MM.1S (cell line): Measurements from ENCODE around the gene WDR91.
A peak's percentile ranks its signal among the peaks of the same experiment; 100 is the strongest.

ENCODE experiments used
- DNase-seq: peaks from one replicate; pipeline ENCODE4 v3.0.0-alpha.2; 2015
- H2AFZ ChIP-seq: fragments of 300-600 bp; sonication (generic); 2 replicates; pipeline ENCODE4 v1.6.0; 2016; ENCODE audit warnings: antibody characterized with exemption, low read length
- H3F3A ChIP-seq: fragments of 300-600 bp; sonication (generic); 2 replicates; pipeline ENCODE4 v1.6.1; 2016; ENCODE audit warnings: mild to moderate bottlenecking, antibody characterized with exemption, low read length, moderate library complexity, mixed read lengths; ENCODE audit not compliant: insufficient read depth
- H3K27ac ChIP-seq: fragments of 300-600 bp; sonication (generic); 2 replicates; pipeline ENCODE4 v1.5.1; 2016; ENCODE audit warnings: mild to moderate bottlenecking, low read length
- H3K27me3 ChIP-seq: fragments of 300-600 bp; sonication (generic); replicated peaks from 2 replicates; pipeline ENCODE4 v1.6.0; 2016; ENCODE audit warnings: low read length; ENCODE audit not compliant: insufficient read depth
- H3K36me3 ChIP-seq: fragments of 300-600 bp; sonication (generic); replicated peaks from 2 replicates; pipeline ENCODE4 v1.6.1; 2016; ENCODE audit warnings: mild to moderate bottlenecking, low read length, mixed read lengths; ENCODE audit not compliant: insufficient read depth
- H3K4me1 ChIP-seq: fragments of 300-600 bp; sonication (generic); 2 replicates; pipeline ENCODE4 v1.6.1; 2016; ENCODE audit warnings: low read length, mixed read lengths
- H3K4me2 ChIP-seq: fragments of 300-600 bp; sonication (generic); 2 replicates; pipeline ENCODE4 v1.6.0; 2016; ENCODE audit warnings: low read depth, low read length
- H3K4me3 ChIP-seq: fragments of 300-600 bp; sonication (generic); 2 replicates; pipeline ENCODE4 v1.5.1; 2016; ENCODE audit warnings: low read length, mixed read lengths
- H3K79me2 ChIP-seq: fragments of 300-600 bp; sonication (generic); 2 replicates; pipeline ENCODE4 v1.6.1; 2016; ENCODE audit warnings: mixed run types, low read length, mixed read lengths
- H3K9ac ChIP-seq: fragments of 300-600 bp; sonication (generic); 2 replicates; pipeline ENCODE4 v1.6.1; 2016; ENCODE audit warnings: low read length, mixed read lengths
- H3K9me2 ChIP-seq: fragments of 300-600 bp; sonication (generic); replicated peaks from 2 replicates; pipeline ENCODE4 v1.6.1; 2016; ENCODE audit warnings: mild to moderate bottlenecking, low read length, mixed read lengths; ENCODE audit not compliant: insufficient read depth
- H3K9me3 ChIP-seq: fragments of 300-600 bp; sonication (generic); replicated peaks from 2 replicates; pipeline ENCODE4 v1.6.1; 2016; ENCODE audit warnings: mild to moderate bottlenecking, low read length, mixed read lengths; ENCODE audit not compliant: insufficient read depth
- H4K20me1 ChIP-seq: fragments of 300-600 bp; sonication (generic); 2 replicates; pipeline ENCODE4 v1.6.1; 2016; ENCODE audit warnings: mild to moderate bottlenecking, low read length, moderate library complexity, mixed read lengths; ENCODE audit not compliant: insufficient read depth
- EZH2 ChIP-seq: fragments of 300-600 bp; sonication (generic); optimal IDR thresholded peaks from 2 replicates; pipeline ENCODE3; 2017; ENCODE audit warnings: low read depth, mild to moderate bottlenecking, antibody characterized with exemption, low read length, mixed read lengths
- EZH2phosphoT487 ChIP-seq: fragments of 300-600 bp; sonication (generic); IDR thresholded peaks from 2 replicates; pipeline ENCODE4 v1.6.1; 2018; ENCODE audit warnings: antibody characterized with exemption, low read length
- TF ChIP-seq, protein P1 (sequence below): fragments of 300-600 bp; sonication (generic); IDR thresholded peaks from 2 replicates; pipeline ENCODE4 v1.5.1; 2016; ENCODE audit warnings: antibody characterized with exemption, low read length, mixed read lengths

WDR91 gene

DNA sequence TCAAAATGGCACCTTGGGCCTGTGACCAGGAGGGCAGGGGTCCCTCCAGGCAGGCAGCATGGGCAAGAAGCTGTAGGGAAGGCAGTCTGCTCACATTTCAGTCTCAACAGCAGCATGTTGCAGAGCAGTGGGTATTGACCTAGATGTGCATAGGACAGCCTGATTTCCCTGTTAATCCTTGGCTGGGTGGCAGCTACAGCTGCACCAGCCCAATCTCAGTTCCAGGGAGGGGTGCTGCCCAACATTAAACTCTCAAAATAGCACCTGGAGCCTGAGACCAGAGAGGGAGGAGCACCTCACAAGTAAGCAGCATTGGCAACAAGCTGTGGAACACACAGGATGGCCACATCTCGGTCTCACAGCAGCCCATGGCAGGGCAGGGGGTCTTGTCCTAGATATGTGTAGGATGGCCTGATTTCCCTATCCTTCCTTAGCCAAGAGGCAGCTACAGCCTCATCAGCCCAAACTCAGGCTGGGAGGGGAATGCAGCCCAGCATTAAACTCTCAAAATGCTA lies 53.1 kb downstream of the WDR91 start:
- no peaks in the 10 kb centered on the region for H3K36me3 ChIP-seq
- peaks cover 18% of the 10 kb centered on the region for H3F3A ChIP-seq
- H3K9me3 ChIP-seq = no peaks in the 10 kb centered on the region
- H3K27me3 ChIP-seq = no peaks in the 10 kb centered on the region
- no peak overlapping the region for H3K9ac ChIP-seq
- TF ChIP-seq EZH2phosphoT487 (no peak), EZH2 (no peak)
- TF ChIP-seq, protein P1, sequence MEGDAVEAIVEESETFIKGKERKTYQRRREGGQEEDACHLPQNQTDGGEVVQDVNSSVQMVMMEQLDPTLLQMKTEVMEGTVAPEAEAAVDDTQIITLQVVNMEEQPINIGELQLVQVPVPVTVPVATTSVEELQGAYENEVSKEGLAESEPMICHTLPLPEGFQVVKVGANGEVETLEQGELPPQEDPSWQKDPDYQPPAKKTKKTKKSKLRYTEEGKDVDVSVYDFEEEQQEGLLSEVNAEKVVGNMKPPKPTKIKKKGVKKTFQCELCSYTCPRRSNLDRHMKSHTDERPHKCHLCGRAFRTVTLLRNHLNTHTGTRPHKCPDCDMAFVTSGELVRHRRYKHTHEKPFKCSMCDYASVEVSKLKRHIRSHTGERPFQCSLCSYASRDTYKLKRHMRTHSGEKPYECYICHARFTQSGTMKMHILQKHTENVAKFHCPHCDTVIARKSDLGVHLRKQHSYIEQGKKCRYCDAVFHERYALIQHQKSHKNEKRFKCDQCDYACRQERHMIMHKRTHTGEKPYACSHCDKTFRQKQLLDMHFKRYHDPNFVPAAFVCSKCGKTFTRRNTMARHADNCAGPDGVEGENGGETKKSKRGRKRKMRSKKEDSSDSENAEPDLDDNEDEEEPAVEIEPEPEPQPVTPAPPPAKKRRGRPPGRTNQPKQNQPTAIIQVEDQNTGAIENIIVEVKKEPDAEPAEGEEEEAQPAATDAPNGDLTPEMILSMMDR = no peak
- no peak overlapping the region for H2AFZ ChIP-seq
- no peak for DNase-seq
- no peaks in the 10 kb centered on the region for H3K9me2 ChIP-seq
- H3K79me2 ChIP-seq = peaks cover 80% of the 10 kb centered on the region
- H3K4me2 ChIP-seq = peak overlapping the region; percentile 70; the same call in 1 of the 2 replicates
- H3K4me1 ChIP-seq = peaks cover 46% of the 10 kb centered on the region
- H4K20me1 ChIP-seq = no peaks in the 10 kb centered on the region
- no peak overlapping the region; the same call in 1 of the 2 replicates for H3K27ac ChIP-seq
- H3K4me3 ChIP-seq = no peak overlapping the region

DNA sequence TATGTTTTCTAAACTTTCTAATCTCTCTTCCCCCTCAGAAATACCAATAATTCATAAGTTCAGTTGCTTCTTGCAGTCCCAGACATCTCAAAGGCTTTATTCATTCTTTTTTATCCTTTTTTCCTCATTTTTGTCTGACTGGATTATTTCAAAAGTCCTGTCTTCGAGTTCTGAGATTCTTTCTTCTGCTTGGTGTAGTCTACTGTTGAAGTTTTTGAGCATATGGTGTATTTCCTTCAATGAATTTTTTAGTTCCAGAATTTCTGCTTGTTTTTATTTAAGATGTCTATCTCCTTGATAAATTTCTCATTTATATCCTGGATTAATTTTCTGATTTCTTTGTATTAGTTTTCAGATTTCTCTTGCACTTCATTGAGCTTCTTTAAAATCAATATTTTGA lies 55.0 kb downstream of the WDR91 start:
- Histone ChIP-seq H2AFZ (no peak overlapping the region), H3K9ac (no peak overlapping the region), H3K27ac (no peak overlapping the region), H3K36me3 (no peaks in the 10 kb centered on the region), H3K4me2 (no peak overlapping the region), H4K20me1 (no peaks in the 10 kb centered on the region), H3K79me2 (peaks cover 82% of the 10 kb centered on the region), H3K27me3 (no peaks in the 10 kb centered on the region), H3F3A (peaks cover 18% of the 10 kb centered on the region), H3K9me3 (no peaks in the 10 kb centered on the region), H3K4me3 (no peak overlapping the region), H3K4me1 (peaks cover 39% of the 10 kb centered on the region), H3K9me2 (no peaks in the 10 kb centered on the region)
- no peak for DNase-seq
- TF ChIP-seq, protein P1 = no peak
- TF ChIP-seq EZH2phosphoT487 = no peak
- no peak for TF ChIP-seq EZH2

DNA sequence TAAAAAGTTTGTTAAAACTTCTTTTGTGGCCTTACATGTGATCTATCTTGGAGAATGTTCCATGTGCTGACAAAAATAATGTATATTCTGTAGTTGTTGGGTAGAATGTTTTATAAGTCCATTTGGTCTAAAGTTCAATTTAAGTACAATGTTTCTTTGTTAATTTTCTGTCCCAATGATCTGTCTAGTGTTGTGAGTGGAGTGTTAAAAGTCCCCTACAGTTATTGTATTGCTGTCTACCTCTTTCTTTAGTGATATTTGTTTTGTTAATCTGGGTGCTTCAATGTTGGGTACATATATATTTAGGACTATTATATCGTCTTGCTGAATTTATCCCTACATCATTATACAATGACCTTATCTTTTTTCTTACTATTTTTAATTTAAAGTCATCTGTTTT lies 56.6 kb downstream of the WDR91 start:
- Histone ChIP-seq H2AFZ (no peak overlapping the region), H3K9me3 (no peaks in the 10 kb centered on the region), H3K4me1 (peaks cover 31% of the 10 kb centered on the region), H3K4me3 (no peak overlapping the region), H3F3A (peaks cover 8% of the 10 kb centered on the region), H3K27me3 (no peaks in the 10 kb centered on the region), H3K9me2 (no peaks in the 10 kb centered on the region), H3K9ac (no peak overlapping the region), H3K4me2 (no peak overlapping the region), H3K79me2 (peaks cover 88% of the 10 kb centered on the region), H3K36me3 (no peaks in the 10 kb centered on the region), H3K27ac (no peak overlapping the region), H4K20me1 (no peaks in the 10 kb centered on the region)
- TF ChIP-seq, protein P1 = no peak
- TF ChIP-seq EZH2phosphoT487 (no peak), EZH2 (no peak)
- DNase-seq = no peak
